Psoas muscle (tissue), 8 donors: ENCODE results near the gene PRCD. TPM values are rescaled to one million over a fixed set of nuclear protein-coding genes. Genes with fewer than 3 reads are reported as not detected.

ENCODE experiments used
- ATAC-seq, 4 donors: fragments of 200-7000 bp; cut with Tn5 transposase; one replicate each; pipeline ENCODE4 v1.9.1; 2020; ENCODE audit warnings: moderate library complexity in 3 of 4, mild to moderate bottlenecking in 2 of 4
- DNase-seq, 2 donors: peaks; one replicate each; pipeline ENCODE4 v3.0.0-alpha.2; 2020
- H3K27ac ChIP-seq: fragments of 200-600 bp; one replicate; pipeline ENCODE4 v1.8.0; 2022
- H3K27me3 ChIP-seq, 3 donors: fragments of 200-600 bp in 1 of 3; one replicate each; pipeline versions ENCODE4 v1.6.1 to v1.8.0; 2013 to 2022; ENCODE audit warnings: low read length in 2 of 3, mild to moderate bottlenecking in 2 of 3, moderate library complexity in 1 of 3; ENCODE audit not compliant: insufficient read depth in 3 of 3
- H3K36me3 ChIP-seq, 2 donors: fragments of 200-600 bp in 1 of 2; one replicate each; pipeline versions ENCODE4 v1.6.1 to v1.8.0; 2013 to 2022; ENCODE audit warnings: low read depth in 1 of 2, mild to moderate bottlenecking in 1 of 2, moderate library complexity in 1 of 2; ENCODE audit not compliant: insufficient read depth in 1 of 2
- H3K4me1 ChIP-seq: fragments of 200-600 bp; one replicate; pipeline ENCODE4 v1.8.0; 2022
- H3K4me3 ChIP-seq: fragments of 200-600 bp; one replicate; pipeline ENCODE4 v1.8.0; 2022; ENCODE audit warnings: mild to moderate bottlenecking
- H3K9me3 ChIP-seq: fragments of 200-600 bp; one replicate; pipeline ENCODE4 v1.8.0; 2022
- WGBS, 3 donors: extraction: QIAGEN DNeasy Blood & Tissue Kit; methylation state at CpG; one replicate each; pipeline versions ENCODE4 v1.1.6 to v1.1.7; 2013; 5-methylcytosine and 5-hydroxymethylcytosine counted together
- intact Hi-C, 2 donors: fragments of 100-400 bp; cut with DNase I; formaldehyde crosslinking; loops; one replicate each; pipeline versions ENCODE4 v1.11.0 to v1.14.2; 2022
- polyA plus RNA-seq, 3 donors: library from polyadenylated mRNA; stranded (reverse); fragments of 200-250 nt; gene quantifications; one replicate each; pipeline ENCODE4 v1.2.3, GENCODE V29; 2013
- total RNA-seq, 4 donors: library from RNA; stranded (reverse); fragmentation: NEBNext Ultra II Directional in 2 of 4; extraction: Animal tissue kit (Norgen Biotek cat#: 25700) in 2 of 4; gene quantifications; one replicate each; pipeline versions ENCODE4 v1.2.1 to v1.2.4, GENCODE V29; 2021 to 2023
- TF ChIP-seq, protein P1 (sequence below): fragments of 200-600 bp; IDR thresholded peaks from one replicate; pipeline ENCODE4 v1.8.0; 2022; ENCODE audit warnings: antibody characterized with exemption
- donor health status: healthy with polysubstance abuse.
- donor health status: DM: no; HTN: no; CAD: no; lungs with moderate emphysema.
- donor health status: Bipolar disorder and iron deficiency.
- donor health status: healthy.
- donor health status: DM: yes; HTN: yes; CAD: no.
- donor health status: DM: no; HTN: no; CAD: no.
- donor health status: DM: no; HTN: no; CAD: no.
- donor health status: DM: yes; HTN: yes; CAD: no.

Gene PRCD
- total and polyA plus RNA-seq, 7 donors, result 0.18 to 1.7 (median 1.3) TPM

DNA sequence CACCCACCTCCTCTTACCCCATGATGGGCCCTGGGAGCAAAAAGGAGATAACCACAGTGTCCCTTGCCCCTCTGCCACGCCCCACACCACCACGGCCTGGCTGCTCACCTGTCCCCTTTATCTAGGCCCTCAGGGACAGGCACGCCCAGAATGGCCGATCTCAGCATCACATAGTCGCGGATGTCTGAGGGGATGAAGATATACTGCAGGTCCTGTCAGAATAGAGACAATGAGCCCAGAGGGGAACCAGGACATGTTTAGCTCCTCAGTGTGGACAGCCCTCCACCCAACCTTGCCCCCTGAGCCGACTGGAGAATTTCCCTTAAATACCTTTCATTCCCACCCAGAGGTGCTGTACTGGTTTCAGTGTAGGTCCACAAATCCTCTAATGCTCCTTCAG, 30.6 kb downstream of the PRCD start:
- ATAC-seq (no peak), DNase-seq (no peak)
- no peak overlapping the region for H3K4me3 ChIP-seq
- H3K27ac ChIP-seq, result no peak overlapping the region
- WGBS, 3 donors, result 76 to 89% (median 88%) methylated on average over 7 of the region's 7 CpGs
- H3K9me3 ChIP-seq, result no peaks in the 10 kb centered on the region
- TF ChIP-seq, protein P1, sequence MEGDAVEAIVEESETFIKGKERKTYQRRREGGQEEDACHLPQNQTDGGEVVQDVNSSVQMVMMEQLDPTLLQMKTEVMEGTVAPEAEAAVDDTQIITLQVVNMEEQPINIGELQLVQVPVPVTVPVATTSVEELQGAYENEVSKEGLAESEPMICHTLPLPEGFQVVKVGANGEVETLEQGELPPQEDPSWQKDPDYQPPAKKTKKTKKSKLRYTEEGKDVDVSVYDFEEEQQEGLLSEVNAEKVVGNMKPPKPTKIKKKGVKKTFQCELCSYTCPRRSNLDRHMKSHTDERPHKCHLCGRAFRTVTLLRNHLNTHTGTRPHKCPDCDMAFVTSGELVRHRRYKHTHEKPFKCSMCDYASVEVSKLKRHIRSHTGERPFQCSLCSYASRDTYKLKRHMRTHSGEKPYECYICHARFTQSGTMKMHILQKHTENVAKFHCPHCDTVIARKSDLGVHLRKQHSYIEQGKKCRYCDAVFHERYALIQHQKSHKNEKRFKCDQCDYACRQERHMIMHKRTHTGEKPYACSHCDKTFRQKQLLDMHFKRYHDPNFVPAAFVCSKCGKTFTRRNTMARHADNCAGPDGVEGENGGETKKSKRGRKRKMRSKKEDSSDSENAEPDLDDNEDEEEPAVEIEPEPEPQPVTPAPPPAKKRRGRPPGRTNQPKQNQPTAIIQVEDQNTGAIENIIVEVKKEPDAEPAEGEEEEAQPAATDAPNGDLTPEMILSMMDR, result no peak
- peaks cover 25% of the 10 kb centered on the region for H3K4me1 ChIP-seq
- intact Hi-C loops, result no loop called here
- H3K27me3 ChIP-seq, result no peaks in the 10 kb centered on the region
- peaks cover 0 to 15% of the 10 kb centered on the region in 2 donors for H3K36me3 ChIP-seq

DNA sequence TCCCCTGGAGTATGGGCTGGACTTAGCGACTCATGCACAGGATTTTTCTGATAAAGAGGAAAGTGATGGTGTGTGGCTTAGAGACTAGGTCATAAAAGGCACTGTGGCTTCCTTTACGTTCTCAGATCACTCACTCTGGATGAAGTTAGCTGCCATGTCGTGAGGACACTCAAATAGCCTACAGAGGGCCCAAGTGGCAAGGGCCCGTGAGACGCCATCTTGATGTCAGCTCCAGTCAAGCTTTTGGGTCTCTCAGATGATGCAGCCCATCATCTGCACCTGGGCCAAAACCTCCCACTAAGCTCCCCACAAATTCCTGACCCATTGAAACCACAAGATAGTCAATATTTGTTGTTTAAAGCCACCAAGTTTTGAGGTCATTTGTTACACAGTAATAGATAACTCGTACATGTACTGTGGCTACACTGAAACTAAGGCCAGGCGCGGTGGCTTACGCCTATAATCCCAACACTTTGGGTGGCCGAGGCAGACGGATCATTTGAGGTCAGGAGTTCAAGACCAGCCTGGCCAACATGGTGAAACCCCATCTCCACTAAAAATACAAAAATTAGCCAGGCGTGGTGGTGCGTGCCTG, 31.1 kb downstream of the PRCD start:
- TF ChIP-seq, protein P1, result no peak
- H3K36me3 ChIP-seq, result peaks cover 0 to 9% of the 10 kb centered on the region in 2 donors
- 91 to 97% (median 95%) methylated on average over 13 of the region's 13 CpGs for WGBS, 3 donors

DNA sequence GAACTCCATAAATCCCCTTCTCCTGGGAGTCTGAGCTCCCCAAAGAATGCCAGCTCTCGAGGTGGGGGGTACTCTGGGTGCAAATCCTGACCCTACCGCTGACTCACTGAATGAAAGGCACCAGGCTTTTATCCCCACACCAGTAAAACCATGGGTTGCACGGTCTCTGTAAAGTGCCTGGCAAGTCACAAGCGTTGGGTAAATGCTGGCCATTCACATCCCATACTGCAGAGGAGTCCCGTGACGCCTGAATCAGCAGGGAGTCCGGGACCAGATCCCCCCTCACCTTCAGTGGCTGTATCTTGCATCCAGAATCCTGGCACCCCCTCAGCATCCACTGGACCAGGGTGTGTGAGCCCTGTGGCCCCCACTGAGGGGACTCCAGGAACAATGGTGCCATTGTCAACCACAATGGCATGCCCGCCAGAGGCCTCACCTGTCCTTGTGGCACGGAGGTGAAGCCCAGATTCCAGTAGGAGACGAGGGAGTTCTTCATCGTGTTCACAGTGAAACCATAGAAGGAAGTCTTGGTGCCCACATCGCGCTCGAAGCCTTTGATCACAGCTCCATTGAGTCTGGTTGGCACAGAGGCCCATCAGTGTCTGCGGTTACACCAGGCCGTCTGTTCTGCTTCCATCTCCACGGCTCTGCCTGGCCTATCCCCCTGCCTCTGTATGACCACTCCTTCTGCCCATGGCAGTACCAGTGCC, 32.5 kb downstream of the PRCD start:
- no peak for ATAC-seq
- 90 to 93% (median 92%) methylated on average over 17 of the region's 17 CpGs for WGBS, 3 donors

More for the DNA sequence above, 31.1 kb downstream of the PRCD start:
- DNase-seq (no peak), ATAC-seq (no peak)
- Histone ChIP-seq H3K4me3 (no peak overlapping the region), H3K4me1 (peaks cover 20% of the 10 kb centered on the region), H3K27ac (no peak overlapping the region), H3K9me3 (no peaks in the 10 kb centered on the region), H3K27me3 (no peaks in the 10 kb centered on the region)
- intact Hi-C loops, result no loop called here

DNA sequence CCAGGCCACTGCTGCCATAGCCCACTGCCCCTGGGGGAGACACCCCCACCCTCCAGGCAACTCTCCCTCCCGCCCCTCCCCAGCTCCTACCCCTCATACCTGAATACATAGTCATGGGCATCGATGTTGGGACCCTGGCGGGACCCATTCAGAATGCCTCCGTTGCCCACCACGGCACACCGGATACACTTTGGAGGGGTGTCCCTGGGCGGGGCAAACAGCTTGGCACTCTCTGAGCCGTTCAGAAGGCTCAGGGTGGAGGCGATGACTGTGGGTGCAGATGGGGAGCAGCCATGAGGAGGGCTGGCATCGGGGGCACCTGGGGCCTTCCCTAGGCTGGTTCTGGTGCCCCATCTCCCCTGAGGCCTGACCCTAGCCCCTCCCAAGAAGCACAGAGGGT, 33.3 kb downstream of the PRCD start:
- WGBS, 3 donors, result 88 to 90% (median 90%) methylated on average over 10 of the region's 10 CpGs
- no peaks in the 10 kb centered on the region for H3K36me3 ChIP-seq
- peaks cover 7% of the 10 kb centered on the region for H3K4me1 ChIP-seq
- no peak for ATAC-seq
- no peak for DNase-seq
- no peak overlapping the region for H3K27ac ChIP-seq
- H3K4me3 ChIP-seq, result no peak overlapping the region
- intact Hi-C loops, result no loop called here
- no peaks in the 10 kb centered on the region for H3K27me3 ChIP-seq
- H3K9me3 ChIP-seq, result no peaks in the 10 kb centered on the region
- TF ChIP-seq, protein P1, result no peak

More for the DNA sequence above, 32.5 kb downstream of the PRCD start:
- DNase-seq, result no peak
- Histone ChIP-seq H3K9me3 (no peaks in the 10 kb centered on the region), H3K27me3 (no peaks in the 10 kb centered on the region), H3K36me3 (no peaks in the 10 kb centered on the region), H3K27ac (no peak overlapping the region), H3K4me1 (peaks cover 14% of the 10 kb centered on the region), H3K4me3 (no peak overlapping the region)
- TF ChIP-seq, protein P1, result no peak
- intact Hi-C loops, result no loop called here
